WTC11 (cell line): ENCODE results near the gene GRK2. TPM values are rescaled to one million over a fixed set of nuclear protein-coding genes. Genes with fewer than 3 reads are reported as not detected.
A peak's percentile ranks its signal among the peaks of the same experiment; 100 is the strongest.

Experiments
- ATF1 ChIP-seq: sonication (generic); formaldehyde crosslinking; IDR thresholded peaks from 2 replicates; pipeline ENCODE4 v1.8.1; 2023; ENCODE audit warnings: mild to moderate bottlenecking, moderate library complexity, missing genetic modification reagents
- ATF3 ChIP-seq: sonication (generic); formaldehyde crosslinking; conservative IDR thresholded peaks from 2 replicates; pipeline ENCODE4 v1.8.1; 2022; ENCODE audit warnings: mild to moderate bottlenecking, missing genetic modification reagents
- E2F4 ChIP-seq: sonication (generic); formaldehyde crosslinking; IDR thresholded peaks from 2 replicates; pipeline ENCODE4 v1.8.1; 2022; ENCODE audit warnings: low read depth, mild to moderate bottlenecking, moderate library complexity, missing genetic modification reagents, borderline replicate concordance
- EMX1 ChIP-seq: fragments of 250-450 bp; sonication (Bioruptor Pico); IDR thresholded peaks from 2 replicates; pipeline ENCODE4 v1.8.0; 2021; ENCODE audit warnings: mild to moderate bottlenecking
- ETV6 ChIP-seq: sonication (generic); formaldehyde crosslinking; IDR thresholded peaks from 2 replicates; pipeline ENCODE4 v1.8.1; 2022; ENCODE audit warnings: mild to moderate bottlenecking, missing genetic modification reagents
- NR1H2 ChIP-seq: sonication (generic); formaldehyde crosslinking; IDR thresholded peaks from 2 replicates; pipeline ENCODE4 v1.9.0; 2021; ENCODE audit warnings: mild to moderate bottlenecking, moderate library complexity, missing genetic modification reagents
- RORB ChIP-seq: fragments of 250-450 bp; sonication (Bioruptor Pico); IDR thresholded peaks from 2 replicates; pipeline ENCODE4 v1.9.0; 2021; ENCODE audit warnings: mild to moderate bottlenecking
- SMAD4 ChIP-seq: sonication (generic); formaldehyde crosslinking; IDR thresholded peaks from 2 replicates; pipeline ENCODE4 v1.8.0; 2022; ENCODE audit warnings: mild to moderate bottlenecking, missing genetic modification reagents
- SOX15 ChIP-seq: fragments of 250-450 bp; sonication (Bioruptor Pico); IDR thresholded peaks from 2 replicates; pipeline ENCODE4 v1.9.0; 2021; ENCODE audit warnings: mild to moderate bottlenecking
- STAT6 ChIP-seq: sonication (generic); formaldehyde crosslinking; conservative IDR thresholded peaks from 2 replicates; pipeline ENCODE4 v1.8.1; 2023; ENCODE audit warnings: mild to moderate bottlenecking, low read depth, missing genetic modification reagents, moderate library complexity
- TCF7 ChIP-seq: sonication (generic); formaldehyde crosslinking; IDR thresholded peaks from 2 replicates; pipeline ENCODE4 v1.8.0; 2022; ENCODE audit warnings: mild to moderate bottlenecking, low read depth, missing genetic modification reagents, moderate library complexity
- TEAD1 ChIP-seq: sonication (generic); formaldehyde crosslinking; IDR thresholded peaks from 2 replicates; pipeline ENCODE4 v1.8.0; 2022; ENCODE audit warnings: mild to moderate bottlenecking, missing genetic modification reagents
- TP53 ChIP-seq: sonication (generic); formaldehyde crosslinking; IDR thresholded peaks from 2 replicates; pipeline ENCODE4 v1.8.1; 2023; ENCODE audit warnings: mild to moderate bottlenecking, missing genetic modification reagents
- ZBTB21 ChIP-seq: sonication (generic); formaldehyde crosslinking; IDR thresholded peaks from 2 replicates; pipeline ENCODE4 v1.8.1; 2023; ENCODE audit warnings: mild to moderate bottlenecking, missing genetic modification reagents, borderline replicate concordance
- ZNF138 ChIP-seq: sonication (generic); formaldehyde crosslinking; conservative IDR thresholded peaks from 2 replicates; pipeline ENCODE4 v1.8.1; 2022; ENCODE audit warnings: mild to moderate bottlenecking, moderate library complexity, missing genetic modification reagents
- ZNF671 ChIP-seq: fragments of 250-450 bp; sonication (Bioruptor Pico); IDR thresholded peaks from 2 replicates; pipeline ENCODE4 v1.8.0; 2021; ENCODE audit warnings: mild to moderate bottlenecking
- total RNA-seq: library from RNA; stranded (reverse); gene quantifications from 3 replicates; pipeline ENCODE4 v1.2.3, GENCODE V29; 2021
- TF ChIP-seq, protein P1 (sequence below): sonication (generic); formaldehyde crosslinking; IDR thresholded peaks from 2 replicates; pipeline ENCODE4 v1.8.0; 2022; ENCODE audit warnings: mild to moderate bottlenecking, missing genetic modification reagents
- TF ChIP-seq, protein P2 (sequence below): sonication (generic); formaldehyde crosslinking; IDR thresholded peaks from 2 replicates; pipeline ENCODE4 v1.8.1; 2022; ENCODE audit warnings: mild to moderate bottlenecking, moderate library complexity, missing genetic modification reagents
- TF ChIP-seq, protein P3 (sequence below): sonication (generic); formaldehyde crosslinking; IDR thresholded peaks from 2 replicates; pipeline ENCODE4 v1.8.0; 2023; ENCODE audit warnings: missing genetic modification reagents, mild to moderate bottlenecking, borderline replicate concordance
- TF ChIP-seq, protein P4 (sequence below): sonication (generic); formaldehyde crosslinking; IDR thresholded peaks from 2 replicates; pipeline ENCODE4 v1.8.1; 2023; ENCODE audit warnings: mild to moderate bottlenecking, missing genetic modification reagents, moderate library complexity
- TF ChIP-seq, protein P5 (sequence below): sonication (generic); formaldehyde crosslinking; IDR thresholded peaks from 2 replicates; pipeline ENCODE4 v1.8.1; 2023; ENCODE audit warnings: mild to moderate bottlenecking, missing genetic modification reagents, borderline replicate concordance
- TF ChIP-seq, protein P6 (sequence below): sonication (generic); formaldehyde crosslinking; IDR thresholded peaks from 2 replicates; pipeline ENCODE4 v1.8.1; 2022; ENCODE audit warnings: mild to moderate bottlenecking, missing genetic modification reagents, moderate library complexity, borderline replicate concordance

The GRK2 gene
- total RNA-seq, 1 experiment from 2014 or later = 68.1 TPM

DNA sequence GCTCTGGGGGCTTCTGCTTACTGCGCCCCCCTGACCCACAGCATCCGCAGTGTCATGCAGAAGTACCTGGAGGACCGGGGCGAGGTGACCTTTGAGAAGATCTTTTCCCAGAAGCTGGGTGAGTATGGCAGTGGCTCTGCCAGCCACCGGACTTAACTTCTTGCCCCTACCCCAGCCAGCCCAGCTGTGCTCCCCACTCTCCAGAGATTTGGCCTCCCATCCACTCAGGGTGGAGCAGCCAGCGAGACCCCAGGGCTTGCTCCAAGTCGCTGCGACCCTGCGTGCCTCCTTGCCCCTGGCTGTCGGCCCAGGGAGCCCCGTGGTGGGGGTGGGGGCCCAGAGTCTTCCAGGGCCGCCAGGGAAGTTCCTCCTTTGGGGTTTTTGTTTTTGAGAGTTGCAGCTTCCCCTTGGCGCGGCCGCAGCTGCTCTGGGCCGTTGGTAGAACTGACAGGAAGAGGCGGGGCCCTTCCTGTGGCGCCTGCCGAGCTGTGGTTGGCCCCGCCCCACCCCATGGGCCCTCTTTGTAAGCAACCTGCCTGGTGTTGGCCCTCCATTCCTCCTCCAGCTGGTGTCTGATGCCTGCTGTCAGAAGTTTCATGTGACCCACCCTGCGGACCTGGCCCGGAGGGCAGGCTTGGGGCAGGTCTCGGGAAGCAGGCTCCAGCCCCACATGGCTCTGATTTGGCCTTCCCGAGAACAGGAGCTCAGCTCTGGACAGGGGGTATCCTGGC lies 11.1 kb downstream of the GRK2 start (continued):
- TF ChIP-seq SOX15 (CRISPR knock-in tag) (no peak), ATF3 (CRISPR knock-in tag) (no peak), ZBTB21 (CRISPR knock-in tag) (no peak), STAT6 (CRISPR knock-in tag) (no peak), ATF1 (CRISPR knock-in tag) (0 out of 2 replicates have a peak, but pooled peaks have one; percentile 40), E2F4 (no peak), NR1H2 (CRISPR knock-in tag) (no peak), RORB (CRISPR knock-in tag) (no peak), TEAD1 (CRISPR knock-in tag) (no peak), TCF7 (no peak), EMX1 (CRISPR knock-in tag) (no peak), ZNF138 (CRISPR knock-in tag) (no peak), SMAD4 (CRISPR knock-in tag) (no peak), ETV6 (CRISPR knock-in tag) (no peak), TP53 (CRISPR knock-in tag) (no peak), ZNF671 (no peak)
- TF ChIP-seq, protein P1, sequence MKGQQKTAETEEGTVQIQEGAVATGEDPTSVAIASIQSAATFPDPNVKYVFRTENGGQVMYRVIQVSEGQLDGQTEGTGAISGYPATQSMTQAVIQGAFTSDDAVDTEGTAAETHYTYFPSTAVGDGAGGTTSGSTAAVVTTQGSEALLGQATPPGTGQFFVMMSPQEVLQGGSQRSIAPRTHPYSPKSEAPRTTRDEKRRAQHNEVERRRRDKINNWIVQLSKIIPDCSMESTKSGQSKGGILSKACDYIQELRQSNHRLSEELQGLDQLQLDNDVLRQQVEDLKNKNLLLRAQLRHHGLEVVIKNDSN (CRISPR knock-in tag) = no peak
- TF ChIP-seq, protein P2, sequence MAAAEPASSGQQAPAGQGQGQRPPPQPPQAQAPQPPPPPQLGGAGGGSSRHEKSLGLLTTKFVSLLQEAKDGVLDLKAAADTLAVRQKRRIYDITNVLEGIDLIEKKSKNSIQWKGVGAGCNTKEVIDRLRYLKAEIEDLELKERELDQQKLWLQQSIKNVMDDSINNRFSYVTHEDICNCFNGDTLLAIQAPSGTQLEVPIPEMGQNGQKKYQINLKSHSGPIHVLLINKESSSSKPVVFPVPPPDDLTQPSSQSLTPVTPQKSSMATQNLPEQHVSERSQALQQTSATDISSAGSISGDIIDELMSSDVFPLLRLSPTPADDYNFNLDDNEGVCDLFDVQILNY = peak; percentile 53; the same call in 1 of the 2 replicates
- TF ChIP-seq, protein P3, sequence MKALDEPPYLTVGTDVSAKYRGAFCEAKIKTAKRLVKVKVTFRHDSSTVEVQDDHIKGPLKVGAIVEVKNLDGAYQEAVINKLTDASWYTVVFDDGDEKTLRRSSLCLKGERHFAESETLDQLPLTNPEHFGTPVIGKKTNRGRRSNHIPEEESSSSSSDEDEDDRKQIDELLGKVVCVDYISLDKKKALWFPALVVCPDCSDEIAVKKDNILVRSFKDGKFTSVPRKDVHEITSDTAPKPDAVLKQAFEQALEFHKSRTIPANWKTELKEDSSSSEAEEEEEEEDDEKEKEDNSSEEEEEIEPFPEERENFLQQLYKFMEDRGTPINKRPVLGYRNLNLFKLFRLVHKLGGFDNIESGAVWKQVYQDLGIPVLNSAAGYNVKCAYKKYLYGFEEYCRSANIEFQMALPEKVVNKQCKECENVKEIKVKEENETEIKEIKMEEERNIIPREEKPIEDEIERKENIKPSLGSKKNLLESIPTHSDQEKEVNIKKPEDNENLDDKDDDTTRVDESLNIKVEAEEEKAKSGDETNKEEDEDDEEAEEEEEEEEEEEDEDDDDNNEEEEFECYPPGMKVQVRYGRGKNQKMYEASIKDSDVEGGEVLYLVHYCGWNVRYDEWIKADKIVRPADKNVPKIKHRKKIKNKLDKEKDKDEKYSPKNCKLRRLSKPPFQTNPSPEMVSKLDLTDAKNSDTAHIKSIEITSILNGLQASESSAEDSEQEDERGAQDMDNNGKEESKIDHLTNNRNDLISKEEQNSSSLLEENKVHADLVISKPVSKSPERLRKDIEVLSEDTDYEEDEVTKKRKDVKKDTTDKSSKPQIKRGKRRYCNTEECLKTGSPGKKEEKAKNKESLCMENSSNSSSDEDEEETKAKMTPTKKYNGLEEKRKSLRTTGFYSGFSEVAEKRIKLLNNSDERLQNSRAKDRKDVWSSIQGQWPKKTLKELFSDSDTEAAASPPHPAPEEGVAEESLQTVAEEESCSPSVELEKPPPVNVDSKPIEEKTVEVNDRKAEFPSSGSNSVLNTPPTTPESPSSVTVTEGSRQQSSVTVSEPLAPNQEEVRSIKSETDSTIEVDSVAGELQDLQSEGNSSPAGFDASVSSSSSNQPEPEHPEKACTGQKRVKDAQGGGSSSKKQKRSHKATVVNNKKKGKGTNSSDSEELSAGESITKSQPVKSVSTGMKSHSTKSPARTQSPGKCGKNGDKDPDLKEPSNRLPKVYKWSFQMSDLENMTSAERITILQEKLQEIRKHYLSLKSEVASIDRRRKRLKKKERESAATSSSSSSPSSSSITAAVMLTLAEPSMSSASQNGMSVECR (CRISPR knock-in tag) = no peak
- TF ChIP-seq, protein P4, sequence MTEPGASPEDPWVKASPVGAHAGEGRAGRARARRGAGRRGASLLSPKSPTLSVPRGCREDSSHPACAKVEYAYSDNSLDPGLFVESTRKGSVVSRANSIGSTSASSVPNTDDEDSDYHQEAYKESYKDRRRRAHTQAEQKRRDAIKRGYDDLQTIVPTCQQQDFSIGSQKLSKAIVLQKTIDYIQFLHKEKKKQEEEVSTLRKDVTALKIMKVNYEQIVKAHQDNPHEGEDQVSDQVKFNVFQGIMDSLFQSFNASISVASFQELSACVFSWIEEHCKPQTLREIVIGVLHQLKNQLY = no peak
- TF ChIP-seq, protein P5, sequence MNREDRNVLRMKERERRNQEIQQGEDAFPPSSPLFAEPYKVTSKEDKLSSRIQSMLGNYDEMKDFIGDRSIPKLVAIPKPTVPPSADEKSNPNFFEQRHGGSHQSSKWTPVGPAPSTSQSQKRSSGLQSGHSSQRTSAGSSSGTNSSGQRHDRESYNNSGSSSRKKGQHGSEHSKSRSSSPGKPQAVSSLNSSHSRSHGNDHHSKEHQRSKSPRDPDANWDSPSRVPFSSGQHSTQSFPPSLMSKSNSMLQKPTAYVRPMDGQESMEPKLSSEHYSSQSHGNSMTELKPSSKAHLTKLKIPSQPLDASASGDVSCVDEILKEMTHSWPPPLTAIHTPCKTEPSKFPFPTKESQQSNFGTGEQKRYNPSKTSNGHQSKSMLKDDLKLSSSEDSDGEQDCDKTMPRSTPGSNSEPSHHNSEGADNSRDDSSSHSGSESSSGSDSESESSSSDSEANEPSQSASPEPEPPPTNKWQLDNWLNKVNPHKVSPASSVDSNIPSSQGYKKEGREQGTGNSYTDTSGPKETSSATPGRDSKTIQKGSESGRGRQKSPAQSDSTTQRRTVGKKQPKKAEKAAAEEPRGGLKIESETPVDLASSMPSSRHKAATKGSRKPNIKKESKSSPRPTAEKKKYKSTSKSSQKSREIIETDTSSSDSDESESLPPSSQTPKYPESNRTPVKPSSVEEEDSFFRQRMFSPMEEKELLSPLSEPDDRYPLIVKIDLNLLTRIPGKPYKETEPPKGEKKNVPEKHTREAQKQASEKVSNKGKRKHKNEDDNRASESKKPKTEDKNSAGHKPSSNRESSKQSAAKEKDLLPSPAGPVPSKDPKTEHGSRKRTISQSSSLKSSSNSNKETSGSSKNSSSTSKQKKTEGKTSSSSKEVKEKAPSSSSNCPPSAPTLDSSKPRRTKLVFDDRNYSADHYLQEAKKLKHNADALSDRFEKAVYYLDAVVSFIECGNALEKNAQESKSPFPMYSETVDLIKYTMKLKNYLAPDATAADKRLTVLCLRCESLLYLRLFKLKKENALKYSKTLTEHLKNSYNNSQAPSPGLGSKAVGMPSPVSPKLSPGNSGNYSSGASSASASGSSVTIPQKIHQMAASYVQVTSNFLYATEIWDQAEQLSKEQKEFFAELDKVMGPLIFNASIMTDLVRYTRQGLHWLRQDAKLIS (CRISPR knock-in tag) = no peak
- TF ChIP-seq, protein P6, sequence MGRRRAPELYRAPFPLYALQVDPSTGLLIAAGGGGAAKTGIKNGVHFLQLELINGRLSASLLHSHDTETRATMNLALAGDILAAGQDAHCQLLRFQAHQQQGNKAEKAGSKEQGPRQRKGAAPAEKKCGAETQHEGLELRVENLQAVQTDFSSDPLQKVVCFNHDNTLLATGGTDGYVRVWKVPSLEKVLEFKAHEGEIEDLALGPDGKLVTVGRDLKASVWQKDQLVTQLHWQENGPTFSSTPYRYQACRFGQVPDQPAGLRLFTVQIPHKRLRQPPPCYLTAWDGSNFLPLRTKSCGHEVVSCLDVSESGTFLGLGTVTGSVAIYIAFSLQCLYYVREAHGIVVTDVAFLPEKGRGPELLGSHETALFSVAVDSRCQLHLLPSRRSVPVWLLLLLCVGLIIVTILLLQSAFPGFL = no peak
